ENCODE measurements around the gene SLC37A1.

DNA sequence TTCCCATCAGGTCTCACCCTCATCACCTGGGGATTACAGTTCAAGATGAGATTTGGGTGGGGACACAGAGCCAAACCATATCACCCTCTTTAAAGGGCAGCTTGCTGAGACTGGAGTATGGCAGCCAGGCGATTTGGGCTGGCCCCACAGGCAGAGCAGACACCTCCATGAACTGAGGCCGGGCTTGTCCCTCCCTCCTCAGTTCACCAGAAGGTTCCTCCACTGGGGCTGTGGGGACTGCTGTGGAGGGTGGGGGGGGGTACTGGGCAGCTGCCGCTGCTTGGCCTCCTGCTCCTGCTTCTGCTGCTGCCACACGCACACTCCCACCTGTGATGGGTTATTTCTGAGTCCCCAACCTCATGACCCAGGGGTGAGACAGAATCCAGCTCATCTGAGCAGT, 85.8 kb downstream of the SLC37A1 start:
- TF ChIP-seq POLR2A (IDR thresholded peaks at IDR 0.05) (no peak), CTCF (IDR thresholded peaks at IDR 0.05) (no peak)

Data from uterus (tissue), 2 donors.